ENCODE data around the gene ZNF791.
"Not testable (repeated sequence)": the region's sequence is repeated elsewhere in the genome, so short reads cannot be mapped to it uniquely, and the experiment has no call there.

DNA sequence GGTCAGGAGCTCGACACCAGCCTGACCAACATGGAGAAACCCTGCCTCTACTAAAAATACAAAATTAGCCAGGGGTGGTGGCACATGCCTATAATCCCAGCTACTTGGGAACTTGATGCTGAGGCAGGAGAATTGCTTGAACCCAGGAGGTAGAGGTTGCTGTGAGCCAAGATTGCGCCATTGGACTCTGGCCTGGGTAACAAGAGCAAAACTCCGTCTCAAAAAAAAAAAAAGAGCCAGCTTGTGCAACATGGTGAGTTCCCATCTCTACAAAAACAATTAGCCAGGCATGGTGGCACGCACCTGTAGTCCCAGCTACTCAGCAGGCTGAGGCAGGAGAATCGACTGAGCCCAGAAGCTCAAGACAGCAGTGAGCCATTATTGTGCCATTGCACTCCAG, 67.3 kb downstream of the ZNF791 start:
- TF ChIP-seq, protein P1, sequence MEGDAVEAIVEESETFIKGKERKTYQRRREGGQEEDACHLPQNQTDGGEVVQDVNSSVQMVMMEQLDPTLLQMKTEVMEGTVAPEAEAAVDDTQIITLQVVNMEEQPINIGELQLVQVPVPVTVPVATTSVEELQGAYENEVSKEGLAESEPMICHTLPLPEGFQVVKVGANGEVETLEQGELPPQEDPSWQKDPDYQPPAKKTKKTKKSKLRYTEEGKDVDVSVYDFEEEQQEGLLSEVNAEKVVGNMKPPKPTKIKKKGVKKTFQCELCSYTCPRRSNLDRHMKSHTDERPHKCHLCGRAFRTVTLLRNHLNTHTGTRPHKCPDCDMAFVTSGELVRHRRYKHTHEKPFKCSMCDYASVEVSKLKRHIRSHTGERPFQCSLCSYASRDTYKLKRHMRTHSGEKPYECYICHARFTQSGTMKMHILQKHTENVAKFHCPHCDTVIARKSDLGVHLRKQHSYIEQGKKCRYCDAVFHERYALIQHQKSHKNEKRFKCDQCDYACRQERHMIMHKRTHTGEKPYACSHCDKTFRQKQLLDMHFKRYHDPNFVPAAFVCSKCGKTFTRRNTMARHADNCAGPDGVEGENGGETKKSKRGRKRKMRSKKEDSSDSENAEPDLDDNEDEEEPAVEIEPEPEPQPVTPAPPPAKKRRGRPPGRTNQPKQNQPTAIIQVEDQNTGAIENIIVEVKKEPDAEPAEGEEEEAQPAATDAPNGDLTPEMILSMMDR (IDR thresholded peaks at IDR 0.05): not testable (repeated sequence)
- not testable (repeated sequence) for TF ChIP-seq POLR2A (IDR thresholded peaks at IDR 0.05)

Data from lower leg skin (tissue), 3 donors.